NOMO-1 (cell line): ENCODE results near the gene SOCS6.
A peak's percentile ranks its signal among the peaks of the same experiment; 100 is the strongest.
"Not testable (repeated sequence)": the region's sequence is repeated elsewhere in the genome, so short reads cannot be mapped to it uniquely, and the experiment has no call there.

Experiments used
- DNase-seq, 2 experiments: peaks; one replicate each; lab custom pipeline; 2025; ENCODE audit not compliant: unreplicated experiment in 2 of 2; lab: John Stamatoyannopoulos, UW

SOCS6 gene

GRCh38 chr18:70321616-70322015 lies 32.8 kb downstream of the SOCS6 start:
- no peak for DNase-seq

GRCh38 chr18:70322385-70322784 lies 33.5 kb downstream of the SOCS6 start:
- no peak for DNase-seq

GRCh38 chr18:70322928-70323327 lies 34.1 kb downstream of the SOCS6 start:
- no peak for DNase-seq

- no peak for DNase-seq
These were observed 36.1 kb downstream of the SOCS6 start for GRCh38 chr18:70324897-70325296.

GRCh38 chr18:70326255-70326654 lies 37.4 kb downstream of the SOCS6 start:
- DNase-seq: no peak

- DNase-seq: no peak
These were observed 39.3 kb downstream of the SOCS6 start for GRCh38 chr18:70328169-70328568.

- peak in 1 of 2 experiments; percentile 21 for DNase-seq
These were observed 40.2 kb downstream of the SOCS6 start for GRCh38 chr18:70329071-70329470.

- no peak for DNase-seq
These were observed 42.0 kb downstream of the SOCS6 start for GRCh38 chr18:70330887-70331286.

- no peak for DNase-seq
These were observed 42.7 kb downstream of the SOCS6 start for GRCh38 chr18:70331456-70332097.

- no peak for DNase-seq
These were observed 43.8 kb downstream of the SOCS6 start for GRCh38 chr18:70332694-70333093.

- DNase-seq: no peak
These were observed 44.5 kb downstream of the SOCS6 start for GRCh38 chr18:70333316-70333715.

- DNase-seq: no peak
These were observed 44.9 kb downstream of the SOCS6 start for GRCh38 chr18:70333757-70334156.

- DNase-seq: no peak
These were observed 45.4 kb downstream of the SOCS6 start for GRCh38 chr18:70334264-70334663.

- DNase-seq: no peak
These were observed 46.0 kb downstream of the SOCS6 start for GRCh38 chr18:70334728-70335329.

- DNase-seq: no peak
These were observed 47.3 kb downstream of the SOCS6 start for GRCh38 chr18:70335892-70336726.

GRCh38 chr18:70337139-70337972 lies 48.5 kb downstream of the SOCS6 start:
- DNase-seq: peak; percentile 4 to 10

- DNase-seq: no peak
These were observed 50.0 kb downstream of the SOCS6 start for GRCh38 chr18:70338890-70339289.

- DNase-seq: no peak
These were observed 51.1 kb downstream of the SOCS6 start for GRCh38 chr18:70339915-70340314.

- DNase-seq: not testable (repeated sequence)
These were observed 59.6 kb downstream of the SOCS6 start for GRCh38 chr18:70348481-70348880.

GRCh38 chr18:70349316-70349715 lies 60.5 kb downstream of the SOCS6 start:
- DNase-seq: no peak

- no peak for DNase-seq
These were observed 65.2 kb downstream of the SOCS6 start for GRCh38 chr18:70354080-70354479.
